ENCODE data around the gene ZNF92.
"Not testable (repeated sequence)": the region's sequence is repeated elsewhere in the genome, so short reads cannot be mapped to it uniquely, and the experiment has no call there.

Gene ZNF92

DNA sequence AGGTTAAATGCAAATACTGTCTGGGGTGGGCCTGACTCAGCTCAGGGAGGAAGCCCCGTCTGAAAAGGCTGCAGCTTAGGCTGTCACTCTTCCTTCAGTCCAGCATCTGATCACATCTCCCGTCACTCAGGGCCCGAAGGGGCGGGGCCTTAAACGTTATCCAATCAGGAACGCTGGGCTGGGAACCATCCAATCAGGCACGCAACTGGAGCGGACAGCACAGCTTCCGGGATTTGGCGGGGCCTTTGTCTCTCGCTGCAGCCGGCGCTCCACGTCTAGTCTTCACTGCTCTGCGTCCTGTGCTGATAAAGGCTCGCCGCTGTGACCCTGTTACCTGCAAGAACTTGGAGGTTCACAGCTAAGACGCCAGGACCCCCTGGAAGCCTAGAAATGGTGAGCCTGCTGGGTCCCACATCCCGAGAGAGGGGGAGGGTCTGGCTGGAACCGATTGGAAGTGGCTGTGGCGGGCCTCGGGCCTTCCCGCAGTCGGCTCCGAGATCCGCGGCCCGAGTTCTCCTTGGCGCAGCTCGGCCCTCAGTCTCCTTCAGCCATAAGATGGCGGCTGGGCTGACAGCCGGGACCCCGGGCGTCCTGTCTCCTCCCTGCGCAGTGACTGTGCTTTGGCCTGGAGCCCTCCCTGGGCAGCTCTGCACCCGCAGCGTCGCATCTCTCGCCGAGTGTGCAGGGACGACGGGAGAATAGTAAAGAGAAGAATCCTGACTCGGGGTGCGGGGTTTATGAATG, at the start of gene ZNF92:
TSS of gene ZNF92 (plus strand) at position 248 of the 744 bp plus-strand sequence. CDS start at position 391, 143 bp downstream.
- DNase-seq: peak; percentile 96

DNA sequence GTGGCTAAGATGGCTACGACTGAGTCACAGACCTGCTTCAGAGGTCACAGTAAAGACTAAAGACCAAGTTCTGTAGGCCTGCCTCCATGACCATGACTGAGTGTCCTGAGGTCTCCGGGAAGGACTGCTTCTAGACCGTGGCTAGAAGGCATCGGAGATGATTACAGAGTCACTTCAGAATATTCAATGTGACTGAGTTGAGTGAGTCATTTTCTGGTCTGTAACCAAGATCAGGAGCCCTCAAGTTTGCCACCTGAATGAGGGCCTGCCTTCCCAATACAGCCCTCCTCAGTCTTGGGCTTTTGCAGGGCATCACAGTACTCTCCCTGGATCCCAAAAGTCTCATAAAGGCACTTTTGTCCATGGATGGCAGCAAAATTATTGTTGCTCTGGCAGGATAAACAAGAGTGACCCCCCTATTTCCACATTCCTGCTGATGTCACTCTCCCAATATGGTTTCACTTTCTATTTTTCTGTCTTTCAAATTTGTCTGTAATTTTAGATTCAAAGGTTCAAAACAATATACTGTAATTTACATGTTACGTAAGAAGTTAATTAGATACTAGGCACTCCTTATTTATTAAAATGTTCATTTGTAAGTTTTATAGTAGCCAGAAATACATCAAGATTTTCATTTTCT, 47.7 kb upstream of the ZNF92 start:
- no peak for DNase-seq

- DNase-seq: no peak
These were observed 35.3 kb upstream of the ZNF92 start for GRCh38 chr7:65338346-65338745.

DNA sequence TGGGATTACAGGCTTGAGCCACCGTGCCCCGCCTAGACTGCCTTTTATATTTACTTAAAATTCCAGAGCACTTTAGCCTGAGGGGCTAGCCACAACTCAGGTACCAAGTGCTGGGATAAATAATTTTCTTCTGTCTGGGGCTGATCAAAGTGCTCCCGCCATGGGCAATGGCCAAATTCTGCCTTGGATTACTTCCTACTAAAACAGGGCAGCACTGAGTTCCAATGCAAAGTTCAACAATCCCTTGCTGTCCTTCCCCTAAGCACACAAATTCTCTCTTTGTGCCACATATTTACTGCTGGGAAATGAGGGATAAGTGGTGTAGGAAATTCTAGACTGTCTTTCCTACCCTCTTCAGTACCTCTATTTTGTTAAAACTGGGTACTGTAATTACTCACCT, 34.4 kb upstream of the ZNF92 start:
- no peak for DNase-seq

DNA sequence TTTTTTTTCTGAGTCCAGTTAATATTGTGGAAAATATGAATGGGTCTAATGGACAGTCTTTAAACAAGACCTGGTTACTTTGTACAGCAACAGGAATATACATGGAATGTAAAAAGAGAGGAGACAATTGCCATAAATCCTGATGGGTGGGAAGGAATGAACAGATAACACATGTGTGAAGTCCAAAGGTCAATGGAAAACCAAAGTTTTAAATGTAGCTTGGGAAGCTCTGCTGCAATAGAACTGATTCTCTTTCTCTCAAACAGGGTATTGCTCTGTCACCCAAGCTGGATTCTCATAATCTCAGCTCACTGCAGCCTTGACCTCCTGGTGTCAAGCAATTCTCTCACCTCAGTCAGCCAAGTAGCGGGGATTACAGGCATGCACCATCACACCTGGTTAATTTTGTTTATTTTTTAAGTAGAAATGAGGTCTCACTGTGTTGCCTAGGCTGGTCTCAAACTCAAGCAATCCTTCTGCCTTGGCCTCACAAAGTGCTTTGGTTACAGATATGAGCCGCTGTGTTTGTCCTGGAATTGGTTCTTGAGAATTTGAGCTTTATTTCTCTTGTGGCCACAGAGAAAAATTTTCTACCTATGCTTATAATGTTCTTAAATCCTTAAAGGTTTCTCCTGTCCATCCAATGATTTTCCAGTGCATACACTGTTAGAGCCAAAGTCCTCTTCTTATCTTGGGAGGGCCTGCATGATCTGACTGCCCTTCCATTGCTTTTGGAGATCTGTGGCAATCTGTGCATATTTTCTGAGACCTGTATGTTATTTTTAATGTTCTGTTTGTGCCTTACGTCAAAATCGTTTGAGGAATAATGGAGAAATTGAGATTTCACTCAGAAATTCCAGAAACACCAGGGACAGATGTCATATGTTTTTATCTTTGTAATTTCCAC, 30.7 kb upstream of the ZNF92 start:
- no peak for DNase-seq

DNA sequence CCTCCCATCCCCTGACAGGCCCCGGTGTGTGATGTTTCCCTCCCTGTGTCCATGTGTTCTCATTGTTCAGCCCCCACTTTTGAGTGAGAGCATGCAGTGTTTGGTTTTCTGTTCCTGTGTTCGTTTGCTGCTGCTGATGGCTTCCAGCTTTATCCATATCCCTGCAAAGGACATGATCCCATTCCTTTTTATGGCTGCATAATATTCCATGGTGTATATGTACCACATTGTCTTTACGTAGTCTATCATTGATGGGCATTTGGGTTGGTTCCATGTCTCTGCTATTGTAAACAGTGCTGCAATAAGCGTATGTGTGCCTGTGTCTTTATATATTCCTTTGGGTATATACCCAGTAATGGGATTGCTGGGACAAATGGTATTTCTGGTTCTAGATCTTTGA, 29.1 kb upstream of the ZNF92 start:
- not testable (repeated sequence) for DNase-seq

DNA sequence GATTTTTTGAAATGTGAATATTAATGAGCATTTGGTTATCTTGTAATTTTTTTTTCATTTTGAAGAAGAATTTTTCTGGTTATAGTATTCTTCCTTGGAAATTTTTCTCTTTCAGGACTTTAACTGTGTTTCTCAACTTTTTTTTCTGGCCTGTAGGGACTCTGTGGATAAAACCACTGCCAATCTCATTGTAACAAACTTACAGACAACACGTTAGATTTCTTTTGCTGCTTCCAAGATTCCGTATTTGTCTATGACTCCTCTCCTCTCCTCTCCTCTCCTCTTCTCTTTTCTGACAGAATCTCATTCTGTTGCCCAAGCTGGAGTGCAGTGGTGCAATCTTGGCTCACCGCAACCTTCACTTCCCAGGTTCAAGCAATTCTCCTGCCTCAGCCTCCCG, 19.4 kb upstream of the ZNF92 start:
- no peak for DNase-seq

GRCh38 chr7:65369843-65370242, 3.8 kb upstream of the ZNF92 start:
- DNase-seq: no peak

GRCh38 chr7:65371468-65371867, 2.2 kb upstream of the ZNF92 start:
- no peak for DNase-seq

- no peak for DNase-seq
These were observed 5.7 kb downstream of the ZNF92 start for GRCh38 chr7:65379318-65379717.

GRCh38 chr7:65381742-65382141, 8.1 kb downstream of the ZNF92 start:
- no peak for DNase-seq

GRCh38 chr7:65382452-65382851, 8.8 kb downstream of the ZNF92 start:
- no peak for DNase-seq

- no peak for DNase-seq
These were observed 14.2 kb downstream of the ZNF92 start for GRCh38 chr7:65387891-65388290.

DNA sequence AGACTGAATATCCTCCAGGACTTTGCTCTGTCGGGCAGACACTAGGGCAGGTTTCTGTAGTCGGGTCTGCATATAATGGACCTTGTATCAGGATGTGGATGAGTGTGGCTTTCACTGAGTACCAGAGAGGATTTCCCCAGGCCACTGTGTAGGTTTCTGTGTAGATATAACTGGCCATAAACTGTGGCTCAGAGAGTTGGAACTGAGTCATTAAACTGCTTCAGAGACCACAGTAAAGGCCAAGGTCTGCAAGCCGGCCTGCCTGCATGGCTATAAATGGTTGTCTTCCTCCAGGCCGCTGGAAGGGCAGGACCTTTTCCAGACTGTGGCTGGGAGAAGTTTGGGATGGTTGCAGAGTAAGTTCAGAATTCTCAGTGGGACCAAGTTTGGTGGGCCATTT, 16.9 kb downstream of the ZNF92 start:
- no peak for DNase-seq

- no peak for DNase-seq
These were observed 24.1 kb downstream of the ZNF92 start for GRCh38 chr7:65397730-65398142.

- not testable (repeated sequence) for DNase-seq
These were observed 25.0 kb downstream of the ZNF92 start for GRCh38 chr7:65398671-65399070.

DNA sequence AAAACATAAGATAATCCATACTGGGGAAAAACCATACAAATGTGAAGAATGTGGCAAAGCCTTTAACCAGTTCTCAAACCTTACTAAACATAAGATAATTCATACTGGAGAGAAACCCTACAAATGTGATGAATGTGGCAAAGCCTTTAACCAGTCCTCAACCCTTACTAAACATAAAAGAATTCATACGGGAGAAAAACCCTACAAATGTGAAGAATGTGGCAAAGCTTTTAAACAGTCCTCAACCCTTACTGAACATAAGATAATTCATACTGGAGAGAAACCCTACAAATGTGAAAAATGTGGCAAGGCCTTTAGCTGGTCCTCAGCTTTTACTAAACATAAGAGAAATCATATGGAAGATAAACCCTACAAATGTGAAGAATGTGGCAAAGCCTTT, 25.4 kb downstream of the ZNF92 start:
- not testable (repeated sequence) for DNase-seq

GRCh38 chr7:65404020-65404419, 30.4 kb downstream of the ZNF92 start:
- no peak for DNase-seq

DNA sequence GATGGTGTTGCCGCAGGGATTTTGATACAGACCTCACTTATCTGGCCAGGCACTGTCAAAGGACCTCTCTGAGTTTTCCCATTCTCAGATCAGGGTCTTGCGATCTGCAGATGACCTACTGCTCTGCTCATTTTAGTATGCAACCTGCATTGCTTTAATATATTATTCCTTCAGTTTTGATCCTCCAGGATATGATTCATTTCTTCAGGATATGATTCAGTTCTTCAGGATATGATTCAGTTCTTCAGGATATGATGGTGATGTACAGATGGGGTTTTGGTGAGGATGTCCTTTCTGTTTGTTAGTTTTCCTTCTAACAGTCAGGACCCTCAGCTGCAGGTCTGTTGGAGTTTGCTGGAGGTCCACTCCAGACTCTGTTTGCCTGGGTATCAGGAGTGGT, 33.1 kb downstream of the ZNF92 start:
- DNase-seq: not testable (repeated sequence)

GRCh38 chr7:65409363-65409762, 35.7 kb downstream of the ZNF92 start:
- DNase-seq: no peak

DNA sequence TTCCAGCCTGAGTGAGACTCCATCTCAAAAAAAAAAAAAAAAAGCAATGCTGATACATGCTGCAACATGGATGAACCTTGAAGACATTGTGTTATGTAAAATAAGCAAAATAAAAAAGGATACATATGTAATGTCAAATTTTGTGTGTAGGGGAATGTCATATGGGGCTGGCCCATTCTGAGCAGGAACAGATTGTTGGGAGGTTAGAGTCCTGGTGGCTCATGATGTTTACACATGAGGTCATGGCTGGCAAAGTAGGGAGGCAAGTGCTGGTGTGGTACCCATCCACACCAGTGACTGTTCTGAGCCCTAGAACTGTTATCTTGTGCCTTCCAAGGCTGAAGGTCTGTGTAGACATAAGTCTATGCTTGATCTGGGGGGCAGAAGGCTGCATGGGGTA, 37.6 kb downstream of the ZNF92 start:
- no peak for DNase-seq

DNA sequence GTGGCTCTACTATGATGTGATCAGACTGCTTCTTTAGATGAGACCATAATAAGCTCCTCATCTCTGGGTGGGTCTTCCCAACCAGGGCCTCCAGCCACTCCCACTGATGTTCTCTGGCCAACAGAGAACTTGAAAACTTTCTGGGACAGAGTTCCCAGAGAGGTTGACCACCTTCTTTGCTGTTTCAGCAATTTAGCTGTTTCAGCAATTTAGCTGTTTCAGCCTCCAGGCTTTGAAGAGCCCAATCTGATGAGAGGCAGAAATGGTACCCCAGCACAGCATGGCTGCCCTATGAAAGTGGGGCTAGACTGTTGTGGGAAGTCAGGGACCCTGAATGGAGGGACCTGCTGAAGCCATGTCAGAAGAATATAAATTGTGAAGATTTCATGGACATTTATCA, 49.0 kb downstream of the ZNF92 start:
- no peak for DNase-seq

GRCh38 chr7:65423286-65423685, 49.6 kb downstream of the ZNF92 start:
- DNase-seq: not testable (repeated sequence)

Data from NCI-H1048 (cell line).